DLD1 (cell line): ENCODE measurements around the gene IL17RD.

ENCODE experiments used
- in situ Hi-C: cut with HindIII; loops from 2 replicates; pipeline ENCODE4 v1.10.0; 2017; ENCODE audit warnings: low sequenced_read_pairs

The IL17RD gene

DNA sequence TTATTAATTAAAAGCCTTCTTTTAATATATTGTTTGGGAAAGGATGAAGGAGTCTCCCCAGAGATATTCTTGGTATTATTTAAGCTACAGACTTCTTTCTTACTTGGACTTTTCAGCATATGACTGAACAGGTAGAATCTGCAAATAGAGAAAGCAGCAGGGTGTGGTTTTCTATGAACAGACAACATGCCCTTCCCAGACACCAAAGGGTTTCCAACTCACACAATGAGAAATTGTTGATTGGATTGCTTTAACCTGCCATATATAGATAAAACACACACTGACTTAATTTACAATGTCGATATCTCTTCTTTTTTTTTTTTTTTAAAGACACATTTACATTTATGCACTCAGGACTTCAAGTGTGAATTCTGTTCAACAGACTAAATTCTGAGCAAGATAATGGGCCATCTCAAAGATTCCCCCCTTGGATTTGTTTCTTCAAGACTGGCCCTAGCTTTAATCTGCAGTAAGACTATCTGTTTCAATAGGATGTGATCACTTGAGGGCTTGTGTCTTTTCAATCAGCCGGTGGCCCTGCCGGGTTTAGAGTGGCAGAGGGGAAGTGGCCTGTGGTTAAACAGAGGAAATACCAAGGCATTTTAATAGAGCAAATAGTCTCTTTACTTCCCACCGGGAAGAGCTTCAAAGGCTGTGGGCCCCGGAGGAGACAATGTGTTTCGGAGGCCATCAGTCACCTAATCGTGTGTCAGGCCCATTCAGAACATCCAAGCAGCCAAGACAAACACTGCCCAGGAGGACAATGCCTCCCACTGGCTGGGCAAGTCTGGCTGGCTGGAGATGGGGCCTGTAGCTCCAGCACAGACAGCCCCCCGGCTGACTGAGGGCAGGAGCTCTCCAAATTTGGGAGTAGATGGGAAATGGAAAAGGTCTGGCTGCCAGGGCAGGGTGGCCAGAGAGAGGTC is 6.1 kb downstream of the IL17RD start:
- in situ Hi-C loops, result no loop called here

DNA sequence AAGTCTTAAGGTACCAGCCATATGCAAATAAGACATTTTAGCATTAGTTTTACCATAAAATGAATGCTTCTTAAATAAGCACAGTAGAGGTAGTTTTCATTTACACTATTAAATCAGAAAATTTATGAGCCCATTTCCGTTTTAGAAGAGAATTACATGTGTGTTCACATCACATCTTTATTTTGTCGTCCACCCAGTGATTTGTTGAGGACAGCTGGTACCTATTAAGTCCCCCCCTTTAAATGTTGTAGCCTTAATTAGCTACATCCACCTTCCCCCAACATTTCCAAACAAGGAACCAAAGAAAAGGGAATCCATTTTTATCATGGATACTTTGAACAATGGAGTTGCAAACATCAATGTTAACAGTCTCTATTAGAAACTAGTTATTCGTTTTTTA is 6.8 kb downstream of the IL17RD start:
- in situ Hi-C loops, result no loop called here

DNA sequence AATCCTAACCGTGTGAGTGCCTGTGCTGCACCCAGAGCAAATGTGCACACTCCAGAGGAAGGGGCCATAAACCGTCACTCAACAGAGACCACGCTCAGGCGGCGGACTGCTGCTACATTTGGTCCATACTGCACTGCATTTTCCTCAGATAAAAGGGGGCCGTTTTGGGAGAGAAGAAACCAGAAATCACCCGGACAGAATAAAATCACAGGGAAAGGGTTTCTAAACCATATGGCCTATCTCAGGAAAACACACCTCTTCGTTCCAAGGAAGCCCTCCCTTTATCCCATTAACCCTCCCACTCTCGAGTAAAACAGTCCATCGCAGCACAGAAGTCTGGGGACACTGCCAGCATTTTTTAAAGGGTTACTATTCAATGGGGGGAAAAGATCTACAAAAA is 7.6 kb downstream of the IL17RD start:
- in situ Hi-C loops, result no loop called here

DNA sequence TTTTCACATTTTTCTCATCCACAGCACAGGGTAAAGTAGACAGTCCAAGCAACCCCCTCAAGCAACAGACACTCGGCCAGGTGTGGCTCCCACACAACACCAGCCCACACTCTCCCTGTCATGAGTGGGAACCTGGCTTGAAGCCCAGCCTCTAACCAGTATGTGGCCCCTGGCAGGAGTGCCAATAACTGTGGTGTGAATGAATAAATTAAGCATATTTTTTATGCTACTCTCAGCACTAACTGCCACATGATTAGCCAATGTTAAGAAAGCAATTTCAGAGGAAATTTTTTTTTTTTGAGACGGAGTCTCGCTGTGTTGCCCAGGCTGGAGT is 9.9 kb downstream of the IL17RD start:
- in situ Hi-C loops, result no loop called here

DNA sequence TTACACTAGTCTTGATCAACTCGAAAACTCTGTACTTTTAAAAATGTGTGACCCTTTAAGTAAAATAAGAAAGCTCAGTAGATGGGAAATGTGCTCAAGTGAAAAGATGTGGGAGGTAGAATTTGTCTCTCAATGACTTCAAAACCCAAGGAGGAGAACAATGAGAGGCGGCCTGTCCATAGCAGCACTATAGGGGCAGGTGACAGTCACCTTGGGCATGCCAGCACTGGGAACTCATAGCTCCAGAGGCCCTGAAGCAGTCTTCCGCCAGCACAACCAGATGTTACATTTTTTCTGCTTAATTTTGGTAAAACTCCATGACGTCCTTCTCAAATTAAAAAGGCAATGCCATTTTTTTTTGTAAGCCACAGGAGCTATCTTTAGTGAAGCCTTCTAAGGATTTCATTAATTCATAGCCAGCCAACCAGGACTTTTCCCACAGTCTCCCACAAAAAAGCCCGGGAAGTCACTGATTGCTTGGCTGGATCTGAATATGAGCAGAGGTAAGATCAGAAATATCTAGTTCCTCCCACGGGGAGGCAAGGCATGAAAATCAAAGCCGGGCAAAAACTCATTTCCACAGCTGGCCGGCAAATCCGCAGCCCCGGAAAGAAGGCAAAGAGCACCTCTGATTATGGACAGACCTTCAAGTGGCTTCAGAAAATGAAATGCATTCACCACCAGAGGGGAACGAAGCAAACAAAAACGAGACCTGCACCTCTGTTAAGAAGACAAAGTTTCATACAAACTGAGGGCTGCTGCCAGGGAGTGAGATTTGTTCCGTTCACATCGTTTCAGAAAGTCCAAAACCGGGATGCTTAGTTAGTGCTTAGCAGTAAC is 10.5 kb downstream of the IL17RD start:
- in situ Hi-C loops, result no loop called here

DNA sequence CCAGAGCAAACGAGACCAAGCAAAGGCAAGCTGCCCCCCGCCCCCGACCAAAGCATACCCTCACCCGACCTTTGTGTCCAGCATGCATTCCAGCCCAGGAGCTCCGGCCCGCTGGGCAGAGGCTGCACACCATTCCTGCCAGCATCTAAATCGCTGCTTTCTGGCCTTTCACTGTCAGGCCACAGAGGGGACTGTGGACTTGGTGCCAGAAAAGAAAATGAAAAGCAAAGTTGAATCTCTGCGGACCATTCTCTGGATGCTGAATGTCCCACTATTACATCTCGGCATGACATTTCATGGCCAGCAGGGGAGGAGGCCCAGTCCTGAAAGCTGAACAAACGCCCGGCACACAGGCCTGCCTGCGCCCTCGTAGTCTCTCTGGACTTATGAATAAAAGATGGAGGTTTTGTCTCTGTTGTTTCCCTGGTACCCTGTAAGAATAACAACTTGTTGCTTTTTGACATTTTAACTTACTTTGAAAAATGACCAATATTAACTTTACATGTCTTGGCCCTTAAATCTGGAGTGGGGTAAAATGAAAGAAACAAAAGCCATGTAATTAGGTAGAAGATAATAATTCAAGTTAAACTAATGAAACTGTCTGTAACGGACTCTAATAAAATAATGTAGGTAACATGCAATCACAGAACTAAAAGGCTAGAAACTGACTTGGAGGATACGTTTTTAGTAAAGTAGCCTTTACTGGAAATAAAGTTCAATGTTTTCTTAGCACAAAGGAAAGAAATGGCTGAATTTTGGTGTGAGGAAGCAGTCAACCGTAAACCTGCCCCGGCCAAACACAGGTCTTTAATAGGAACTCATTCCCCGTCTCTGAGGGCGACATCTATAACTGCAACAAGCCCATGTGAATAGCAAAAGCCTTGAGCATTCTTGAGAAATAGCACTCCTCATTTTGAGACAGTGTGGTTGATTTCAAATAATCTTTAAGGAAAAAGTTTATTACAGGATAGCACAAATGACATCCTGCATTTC is 12.7 kb downstream of the IL17RD start:
- in situ Hi-C loops, result no loop called here

DNA sequence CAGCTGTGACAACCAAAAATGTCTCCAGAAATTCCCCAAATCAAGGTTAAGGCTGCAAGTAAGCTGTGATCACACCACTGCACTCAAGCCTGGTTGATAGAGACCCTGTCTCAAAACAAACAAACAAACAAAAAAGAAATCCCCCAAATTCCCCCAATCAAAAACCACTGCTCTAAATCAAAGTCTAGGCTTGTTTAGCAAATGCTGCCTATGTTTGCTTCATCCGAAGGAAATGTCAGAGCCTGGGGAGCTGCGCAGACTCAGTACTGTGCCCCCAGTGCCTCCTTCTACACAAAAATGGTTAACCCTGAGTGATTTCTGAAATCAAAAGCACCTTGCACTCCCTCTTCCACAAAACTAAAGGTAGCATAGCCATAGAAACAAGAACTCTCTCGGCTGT is 13.4 kb downstream of the IL17RD start:
- in situ Hi-C loops, result no loop called here

DNA sequence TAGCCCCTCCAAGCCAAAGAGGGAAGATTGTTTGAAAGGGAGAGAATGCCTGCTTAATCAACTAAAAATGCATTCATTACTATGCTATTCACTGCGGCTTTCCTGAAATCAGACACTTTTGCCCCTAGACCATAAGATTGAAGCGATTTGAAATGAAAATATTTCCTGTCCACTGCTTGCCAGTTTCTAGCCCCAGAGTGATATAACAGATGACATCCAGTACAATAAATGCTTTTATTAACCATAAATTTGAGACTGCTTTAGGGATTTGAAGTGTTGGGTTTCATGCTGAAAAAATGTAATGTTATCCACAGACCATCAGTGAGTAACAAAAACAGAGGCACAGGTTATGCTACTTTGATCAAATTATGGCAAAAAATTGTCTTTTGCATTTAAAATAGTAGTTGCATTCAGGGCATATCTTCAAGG is 14.1 kb downstream of the IL17RD start:
- in situ Hi-C loops, result no loop called here

DNA sequence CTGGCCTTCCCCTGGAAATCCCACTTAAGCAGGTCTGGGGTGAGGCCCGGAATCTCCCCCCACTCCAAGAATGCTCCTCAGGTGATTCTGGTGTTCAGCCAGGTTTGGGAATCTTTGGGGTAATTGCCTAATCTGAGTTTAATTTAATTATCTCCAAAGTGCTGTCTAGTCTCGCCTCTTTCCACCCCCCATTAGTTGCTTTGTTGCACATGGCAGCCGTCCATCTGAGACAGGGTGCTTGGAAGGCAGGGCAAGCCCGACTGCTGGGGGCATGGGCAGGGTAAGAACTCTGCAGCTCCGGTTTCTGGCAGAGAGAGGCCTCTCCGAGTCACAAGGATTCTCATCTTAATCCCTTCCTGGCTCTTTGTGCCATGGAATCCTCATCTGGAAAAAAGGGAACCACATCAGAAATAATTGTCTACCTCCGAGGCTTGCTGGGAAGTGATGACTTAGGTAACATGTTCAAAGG is 15.0 kb downstream of the IL17RD start:
- in situ Hi-C loops, result no loop called here

DNA sequence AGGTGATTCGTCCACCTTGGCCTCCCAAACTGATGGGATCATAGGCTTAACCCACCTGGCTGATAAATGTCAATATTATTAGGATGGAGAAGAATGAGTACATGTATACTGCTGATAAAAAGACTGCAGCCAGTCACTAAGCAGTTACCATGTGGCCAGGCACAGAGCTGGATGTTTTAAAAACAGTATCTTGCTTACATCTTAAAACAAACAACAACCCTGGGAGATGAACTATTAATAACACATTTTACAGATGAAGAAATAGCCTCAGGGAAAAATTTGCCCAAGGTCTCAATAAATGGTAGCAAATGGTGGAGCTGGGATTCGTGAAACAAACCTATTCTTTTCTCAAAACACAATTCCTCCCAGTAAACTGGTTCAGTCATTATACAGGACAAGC is 18.1 kb downstream of the IL17RD start:
- in situ Hi-C loops, result no loop called here

DNA sequence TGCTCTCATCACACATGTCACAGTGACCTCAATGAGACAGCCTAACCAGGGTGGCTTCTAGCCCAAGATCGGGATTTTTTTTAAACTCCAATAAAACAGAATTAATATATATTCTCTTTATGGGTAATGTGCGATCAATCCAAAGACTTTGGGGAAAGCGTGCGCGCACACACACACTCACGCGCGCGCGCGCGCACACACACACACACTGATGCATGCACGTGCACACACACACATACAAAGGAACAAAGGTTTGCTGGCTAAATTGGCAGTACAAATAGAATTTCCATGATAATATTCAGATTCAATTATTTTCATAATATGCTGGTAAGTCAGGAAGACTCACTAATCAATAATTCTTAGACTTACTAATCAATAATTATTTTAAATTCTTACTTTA is 19.3 kb downstream of the IL17RD start:
- in situ Hi-C loops, result no loop called here

DNA sequence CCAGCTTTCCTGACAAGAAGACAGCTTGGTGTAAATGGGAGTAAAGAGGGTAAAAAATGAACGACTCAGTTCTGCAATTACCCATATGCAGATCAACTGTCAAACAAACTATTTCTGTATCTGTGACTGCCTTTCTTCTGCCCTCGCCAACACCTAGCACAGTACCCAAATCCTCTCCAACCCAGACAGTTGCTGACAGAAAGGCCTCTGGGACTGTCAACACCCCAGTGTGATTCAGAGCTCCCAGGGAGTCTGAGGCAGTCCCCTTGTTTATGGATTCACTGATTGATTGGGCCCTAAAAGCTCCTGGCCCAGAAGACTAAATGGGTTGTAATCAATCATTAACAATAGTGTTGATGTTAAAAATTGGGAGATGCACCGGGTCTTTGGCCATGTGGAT is 20.2 kb downstream of the IL17RD start:
- in situ Hi-C loops, result no loop called here

DNA sequence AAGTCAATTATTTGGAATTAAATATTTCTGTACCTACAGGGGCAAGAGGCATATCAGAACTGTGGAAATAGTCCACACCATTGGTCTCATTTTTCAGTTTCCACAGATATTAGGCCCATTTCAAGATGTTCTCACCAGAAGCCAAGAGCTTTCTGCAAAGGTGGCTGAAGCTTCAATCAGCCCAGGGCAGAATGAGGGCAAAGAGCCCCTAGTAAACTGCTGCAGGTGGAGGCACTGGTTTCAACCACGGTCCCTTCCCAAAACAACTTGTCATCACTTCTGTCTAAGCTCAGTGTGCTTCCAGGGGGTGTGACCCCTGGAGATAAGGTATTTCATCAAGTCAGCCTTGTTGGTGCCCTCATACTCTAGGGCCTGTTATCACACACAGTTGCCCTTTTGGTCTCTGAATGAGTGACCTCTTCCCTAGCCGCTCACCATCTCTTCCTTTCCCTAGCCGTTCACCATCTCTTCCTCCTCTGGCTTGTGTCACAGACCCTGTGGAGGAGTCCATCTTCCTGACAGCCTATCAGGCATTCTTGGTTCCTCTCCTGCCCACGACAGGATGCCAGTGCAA is 21.2 kb downstream of the IL17RD start:
- in situ Hi-C loops, result no loop called here

DNA sequence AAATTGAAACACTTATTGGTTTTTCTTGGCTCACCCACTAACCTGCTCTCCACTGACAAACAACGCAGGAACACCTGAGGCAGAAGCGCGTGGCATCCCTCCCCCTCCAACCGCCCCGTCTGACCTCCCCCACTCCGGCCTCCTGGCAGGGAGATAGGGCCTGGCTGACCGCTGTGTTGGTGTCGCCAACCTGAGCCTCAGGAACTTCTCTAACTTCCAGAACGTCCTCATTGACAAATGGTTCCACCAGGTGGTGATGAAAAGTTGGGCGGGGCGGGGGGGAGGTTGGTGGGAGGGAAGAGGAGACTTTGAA is 22.8 kb downstream of the IL17RD start:
- in situ Hi-C loops, result no loop called here

DNA sequence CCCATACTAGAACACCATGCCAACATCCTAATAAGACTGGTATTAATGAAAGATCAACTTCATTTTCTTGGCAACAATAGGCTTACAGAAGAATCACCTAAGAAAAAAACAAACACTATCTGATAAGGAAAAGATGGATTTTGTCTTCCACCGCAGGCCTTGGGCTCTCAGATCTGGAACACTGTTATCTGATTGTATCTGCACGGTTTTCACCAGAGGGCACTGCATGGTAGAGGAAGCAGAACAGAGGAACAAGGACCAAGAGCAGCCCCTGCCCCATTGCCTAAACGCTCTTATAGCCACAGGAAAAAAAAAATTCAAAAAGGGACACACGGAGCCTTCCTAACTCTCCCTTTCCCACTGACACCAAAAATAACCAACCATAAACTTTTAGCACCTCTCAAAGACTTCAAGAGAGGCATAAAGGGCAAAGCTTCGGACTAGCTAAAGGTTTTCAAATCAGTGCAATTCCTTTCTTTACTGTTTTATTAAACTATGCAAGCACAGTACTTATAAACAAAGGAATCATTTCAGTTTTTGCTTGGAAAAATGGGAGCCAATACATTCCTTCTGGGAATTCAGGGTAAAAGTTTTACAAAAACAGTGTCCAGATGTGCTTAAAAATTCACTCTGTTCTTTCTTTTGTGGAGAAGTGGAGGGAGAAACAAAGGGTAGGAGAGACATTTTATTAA is 23.3 kb downstream of the IL17RD start:
- in situ Hi-C loops, result no loop called here

DNA sequence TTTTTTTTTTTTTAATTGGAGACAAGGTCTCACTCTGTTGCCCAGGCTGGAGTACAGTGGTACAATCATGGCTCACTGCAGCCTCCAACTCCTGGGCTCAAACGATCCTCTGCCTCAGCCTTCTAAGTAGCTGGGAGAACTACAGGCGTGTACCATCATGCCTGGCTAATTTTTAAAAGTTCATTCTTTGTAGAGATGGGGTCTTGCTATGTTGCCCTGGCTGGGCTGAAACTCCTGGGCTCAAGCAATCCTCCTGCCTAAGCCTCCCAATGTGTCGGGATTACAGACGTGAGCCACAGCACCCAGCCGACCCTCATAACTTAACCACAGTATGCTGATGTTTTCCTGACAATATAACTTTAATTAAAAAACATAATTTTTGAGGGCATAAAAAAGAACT is 24.3 kb downstream of the IL17RD start:
- in situ Hi-C loops, result no loop called here

DNA sequence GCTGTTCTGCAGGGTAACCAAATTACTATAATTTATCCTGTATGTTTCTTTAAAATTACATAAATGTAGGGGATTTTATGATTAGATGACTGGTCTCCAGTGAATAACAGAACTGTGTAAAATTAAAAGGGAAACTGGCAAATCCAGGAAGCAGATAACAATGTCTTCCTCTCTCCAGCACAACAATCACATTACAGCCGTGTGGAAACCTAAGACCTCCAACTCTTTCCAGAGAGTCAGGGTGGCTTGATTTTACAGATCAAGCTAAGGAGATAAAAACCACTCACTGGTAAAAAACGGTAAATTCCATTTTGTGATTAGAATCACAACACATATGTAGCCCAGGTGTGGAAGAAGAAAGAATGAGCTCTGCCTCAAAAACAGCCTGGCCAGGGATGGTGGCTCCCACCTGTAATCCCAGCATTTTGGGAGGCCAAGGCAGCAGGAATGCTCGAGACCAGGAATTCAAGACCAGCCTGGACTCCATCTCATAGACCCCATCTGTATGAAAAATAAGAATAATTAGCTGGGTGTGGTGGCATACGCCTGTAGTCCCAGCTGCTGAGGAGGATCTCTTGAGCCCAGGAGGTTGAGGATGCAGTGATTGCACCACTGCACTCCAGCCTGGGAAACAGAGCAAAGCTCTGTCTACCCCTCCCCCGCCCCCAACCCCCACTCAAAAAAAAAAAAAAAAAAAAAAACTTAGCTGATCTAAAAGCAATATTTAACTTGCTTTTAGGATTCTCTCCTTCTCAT is 29.0 kb downstream of the IL17RD start:
- in situ Hi-C loops, result no loop called here

DNA sequence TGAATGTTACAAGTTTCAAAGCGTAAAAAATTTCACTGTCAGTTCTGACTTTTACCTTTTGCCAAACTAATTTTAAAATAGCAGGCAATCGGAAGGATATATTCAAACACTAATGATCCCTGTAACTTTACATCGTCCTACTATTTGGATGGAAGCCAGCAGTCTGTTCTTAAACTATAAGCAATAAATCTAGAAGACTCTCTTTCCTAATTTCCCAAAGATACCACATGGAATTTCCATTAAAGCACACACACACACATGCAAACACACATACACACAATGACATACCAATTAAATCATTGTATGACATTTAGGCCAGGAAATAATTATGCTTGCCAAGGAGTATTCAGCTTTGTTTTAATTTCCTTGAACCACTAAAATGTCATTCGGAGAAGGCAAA is 32.0 kb downstream of the IL17RD start:
- in situ Hi-C loops, result no loop called here

DNA sequence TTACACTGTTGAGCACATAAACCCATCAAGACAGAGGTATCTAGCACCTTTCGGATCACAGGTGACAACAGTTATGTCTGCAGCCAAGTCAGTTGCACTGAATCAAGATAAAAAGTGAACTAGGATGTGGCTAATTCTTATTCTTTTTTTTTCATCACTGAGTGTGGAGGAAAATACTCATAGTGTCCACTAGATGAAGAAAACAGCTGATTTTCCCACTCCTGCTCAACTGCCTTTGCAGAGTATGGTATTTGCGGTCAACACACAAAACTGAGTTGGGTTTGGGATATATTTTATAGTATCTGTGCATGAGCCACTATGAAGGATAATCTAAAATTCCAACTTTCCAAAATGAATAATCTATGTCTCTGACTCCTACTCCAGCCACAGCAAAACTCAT is 32.5 kb downstream of the IL17RD start:
- in situ Hi-C loops, result no loop called here
